ENCODE measurements around the gene RSAD1. TPM values are rescaled to one million over a fixed set of nuclear protein-coding genes. Genes with fewer than 3 reads are reported as not detected.

Gene RSAD1
- total RNA-seq, 2 experiments from 2014 or later: 44.6 to 44.7 TPM

GRCh38 chr17:50505591-50506130 lies 27.0 kb downstream of the RSAD1 start:
- DNase-seq (no peak), ATAC-seq (ENCODE audit: poor library complexity) (no peak)
- peaks cover 28% of the 10 kb centered on the region for H3K4me1 ChIP-seq (ENCODE audit: insufficient read depth, low read length)
- no peaks in the 10 kb centered on the region for H3K36me3 Mint-ChIP-seq (ENCODE audit: low read depth)
- H3K27me3 Mint-ChIP-seq: no peaks in the 10 kb centered on the region
- no peaks in the 10 kb centered on the region for H3K9me3 ChIP-seq (ENCODE audit: control insufficient read depth in 1 of 2, insufficient read depth in 1 of 2, low read length in 2 of 2)
- no peak overlapping the region for H3K4me3 Mint-ChIP-seq
- H3K27ac Mint-ChIP-seq: no peak overlapping the region
- H3K27me3 ChIP-seq (ENCODE audit: control insufficient read depth in 1 of 2, insufficient read depth in 2 of 2, low read length in 2 of 2): no peaks in the 10 kb centered on the region
- no peak for TF ChIP-seq CTCF (IDR thresholded peaks at IDR 0.05)
- no peak overlapping the region for H3K27ac ChIP-seq (ENCODE audit: low read depth in 1 of 2, low read length in 2 of 2)
- intact Hi-C loops (cut with DNase I, micrococcal nuclease): no loop called here
- peaks cover 20% of the 10 kb centered on the region for H3K4me1 Mint-ChIP-seq (ENCODE audit: low read depth)
- no peaks in the 10 kb centered on the region for H3K36me3 ChIP-seq (ENCODE audit: insufficient read depth, low read length)
- no peaks in the 10 kb centered on the region for H3K9me3 Mint-ChIP-seq
- ChIA-PET CTCF (interaction anchor here (0.6 to 3.5 kb wide), 2 partner anchors 8 to 27 kb away, joined by 3 to 16 read pairs; partner anchors contain the start of gene RSAD1), POLR2A (interaction anchor here (0.5 kb wide), 1 partner anchor 202 kb away, joined by 3 read pairs; the partner anchor contains the start of gene ANKRD40)
- H3K4me3 ChIP-seq (ENCODE audit: low read length): no peak overlapping the region

- peak overlapping the region; percentile 58 for H3K4me3 Mint-ChIP-seq
- no peak for TF ChIP-seq CTCF (IDR thresholded peaks at IDR 0.05)
- POLR2A ChIA-PET: interaction anchor here (0.5 kb wide), 1 partner anchor 202 kb away, joined by 3 read pairs; the partner anchor contains the start of gene ANKRD40
Measured at GRCh38 chr17:50506298-50506697, 27.6 kb downstream of the RSAD1 start.

GRCh38 chr17:50507871-50508572 lies 29.4 kb downstream of the RSAD1 start, which contains the start of gene MYCBPAP:
Gene MYCBPAP, plus strand, starts transcription at chr17:50508439. Its CDS starts 236 bp downstream, at chr17:50508675.
- ATAC-seq (ENCODE audit: poor library complexity) (peak; percentile 69), DNase-seq (peak; percentile 26 to 90 (median 72))
- Histone ChIP-seq H3K4me1 (ENCODE audit: insufficient read depth, low read length) (peaks cover 38% of the 10 kb centered on the region), H3K9me3 (ENCODE audit: control insufficient read depth in 1 of 2, insufficient read depth in 1 of 2, low read length in 2 of 2) (no peaks in the 10 kb centered on the region), H3K4me3 (ENCODE audit: low read length) (peak within 1 kb of the TSS; percentile 68), H3K36me3 (ENCODE audit: insufficient read depth, low read length) (no peaks in the 10 kb centered on the region), H3K27ac (ENCODE audit: low read depth in 1 of 2, low read length in 2 of 2) (peak within 1 kb of the TSS in 1 of 2 donors; percentile 36), H3K27me3 (ENCODE audit: control insufficient read depth in 1 of 2, insufficient read depth in 2 of 2, low read length in 2 of 2) (no peaks in the 10 kb centered on the region)
- ChIA-PET POLR2A (no interaction called here), CTCF (no interaction called here)
- Mint-ChIP-seq H3K9me3 (no peaks in the 10 kb centered on the region), H3K36me3 (ENCODE audit: low read depth) (no peaks in the 10 kb centered on the region), H3K27ac (peak within 1 kb of the TSS; percentile 66), H3K4me3 (peak within 1 kb of the TSS; percentile 88), H3K27me3 (peaks cover 5% of the 10 kb centered on the region), H3K4me1 (ENCODE audit: low read depth) (peaks cover 30% of the 10 kb centered on the region)
- intact Hi-C loops (cut with DNase I, micrococcal nuclease): no loop called here
- TF ChIP-seq CTCF (IDR thresholded peaks at IDR 0.05): no peak

More at GRCh38 chr17:50506298-50506697, 27.6 kb downstream of the RSAD1 start:
- CTCF ChIA-PET: interaction anchor here (3.5 kb wide), 1 partner anchor 27 kb away, joined by 16 read pairs; the partner anchor contains the start of gene RSAD1
- H3K36me3 Mint-ChIP-seq (ENCODE audit: low read depth): no peaks in the 10 kb centered on the region
- no peaks in the 10 kb centered on the region for H3K9me3 ChIP-seq (ENCODE audit: control insufficient read depth in 1 of 2, insufficient read depth in 1 of 2, low read length in 2 of 2)
- ATAC-seq (ENCODE audit: poor library complexity): no peak
- no peaks in the 10 kb centered on the region for H3K27me3 ChIP-seq (ENCODE audit: control insufficient read depth in 1 of 2, insufficient read depth in 2 of 2, low read length in 2 of 2)
- H3K4me1 Mint-ChIP-seq (ENCODE audit: low read depth): peaks cover 26% of the 10 kb centered on the region
- no peak overlapping the region for H3K27ac Mint-ChIP-seq
- peaks cover 33% of the 10 kb centered on the region for H3K4me1 ChIP-seq (ENCODE audit: insufficient read depth, low read length)
- H3K27me3 Mint-ChIP-seq: no peaks in the 10 kb centered on the region
- no peak overlapping the region for H3K27ac ChIP-seq (ENCODE audit: low read depth in 1 of 2, low read length in 2 of 2)
- DNase-seq: no peak
- no peak overlapping the region for H3K4me3 ChIP-seq (ENCODE audit: low read length)
- H3K9me3 Mint-ChIP-seq: no peaks in the 10 kb centered on the region
- intact Hi-C loops (cut with DNase I, micrococcal nuclease): no loop called here
- H3K36me3 ChIP-seq (ENCODE audit: insufficient read depth, low read length): no peaks in the 10 kb centered on the region
